Measurements from ENCODE around the gene ATXN1.
"Not testable (repeated sequence)": the region's sequence is repeated elsewhere in the genome, so short reads cannot be mapped to it uniquely, and the experiment has no call there.

The ATXN1 gene

GRCh38 chr6:16388488-16388887, 372.8 kb downstream of the ATXN1 start:
- no peak overlapping the region for H3K9ac ChIP-seq
- no peaks in the 10 kb centered on the region for H3K27me3 ChIP-seq
- no peak overlapping the region for H3K4me3 ChIP-seq
- peaks cover 9% of the 10 kb centered on the region for H3K4me1 ChIP-seq
- no peak for TF ChIP-seq Cebpa-rat (IDR thresholded peaks at IDR 0.05)
- no peak overlapping the region for H3K4me2 ChIP-seq
- no peaks in the 10 kb centered on the region for H4K20me1 ChIP-seq
- no peak overlapping the region for H3K27ac ChIP-seq
- no peaks in the 10 kb centered on the region for H3K36me3 ChIP-seq
- no peaks in the 10 kb centered on the region for H3K9me3 ChIP-seq

GRCh38 chr6:16386057-16386456, 375.2 kb downstream of the ATXN1 start:
- TF ChIP-seq Cebpa-rat (IDR thresholded peaks at IDR 0.05): no peak
- Histone ChIP-seq H3K27me3 (no peaks in the 10 kb centered on the region), H4K20me1 (no peaks in the 10 kb centered on the region), H3K9ac (no peak overlapping the region), H3K4me1 (no peaks in the 10 kb centered on the region), H3K9me3 (no peaks in the 10 kb centered on the region), H3K27ac (no peak overlapping the region), H3K4me2 (no peak overlapping the region), H3K4me3 (no peak overlapping the region), H3K36me3 (no peaks in the 10 kb centered on the region)

GRCh38 chr6:16383607-16384206, 377.6 kb downstream of the ATXN1 start:
- Histone ChIP-seq H3K36me3 (no peaks in the 10 kb centered on the region), H3K9me3 (no peaks in the 10 kb centered on the region), H4K20me1 (no peaks in the 10 kb centered on the region), H3K4me2 (no peak overlapping the region), H3K27me3 (no peaks in the 10 kb centered on the region), H3K4me1 (no peaks in the 10 kb centered on the region), H3K4me3 (no peak overlapping the region), H3K27ac (no peak overlapping the region), H3K9ac (no peak overlapping the region)
- no peak for TF ChIP-seq Cebpa-rat (IDR thresholded peaks at IDR 0.05)

- H3K27me3 ChIP-seq, H3K9me3 ChIP-seq, H3K4me3 ChIP-seq, H3K27ac ChIP-seq, H4K20me1 ChIP-seq, H3K9ac ChIP-seq, H3K4me1 ChIP-seq, H3K36me3 ChIP-seq, H3K4me2 ChIP-seq: not testable (repeated sequence)
These were observed 379.3 kb downstream of the ATXN1 start for GRCh38 chr6:16381968-16382367.

- Histone ChIP-seq H3K9me3 (no peaks in the 10 kb centered on the region), H3K27ac (no peak overlapping the region), H3K4me2 (no peak overlapping the region), H3K4me3 (no peak overlapping the region), H3K36me3 (no peaks in the 10 kb centered on the region), H3K9ac (no peak overlapping the region), H3K27me3 (no peaks in the 10 kb centered on the region), H4K20me1 (no peaks in the 10 kb centered on the region), H3K4me1 (no peaks in the 10 kb centered on the region)
- no peak for TF ChIP-seq Cebpa-rat (IDR thresholded peaks at IDR 0.05)
These were observed 380.9 kb downstream of the ATXN1 start for GRCh38 chr6:16380220-16380809.

- not testable (repeated sequence) for H3K36me3 ChIP-seq, H3K4me3 ChIP-seq, H3K27ac ChIP-seq, H4K20me1 ChIP-seq, H3K9me3 ChIP-seq, H3K27me3 ChIP-seq, H3K9ac ChIP-seq, H3K4me2 ChIP-seq, H3K4me1 ChIP-seq
These were observed 382.9 kb downstream of the ATXN1 start for GRCh38 chr6:16378360-16378759.

GRCh38 chr6:16377470-16377869, 383.8 kb downstream of the ATXN1 start:
- no peaks in the 10 kb centered on the region for H3K4me1 ChIP-seq
- no peak for TF ChIP-seq Cebpa-rat (IDR thresholded peaks at IDR 0.05)

GRCh38 chr6:16375843-16376242, 385.4 kb downstream of the ATXN1 start:
- no peak overlapping the region for H3K4me3 ChIP-seq
- H3K9ac ChIP-seq: no peak overlapping the region
- no peaks in the 10 kb centered on the region for H3K9me3 ChIP-seq
- no peaks in the 10 kb centered on the region for H3K36me3 ChIP-seq
- H3K27me3 ChIP-seq: no peaks in the 10 kb centered on the region
- no peak for TF ChIP-seq Cebpa-rat (IDR thresholded peaks at IDR 0.05)
- no peak overlapping the region for H3K4me2 ChIP-seq
- H3K27ac ChIP-seq: no peak overlapping the region
- H3K4me1 ChIP-seq: no peaks in the 10 kb centered on the region
- no peaks in the 10 kb centered on the region for H4K20me1 ChIP-seq

More at GRCh38 chr6:16377470-16377869, 383.8 kb downstream of the ATXN1 start:
- Histone ChIP-seq H3K4me3 (no peak overlapping the region), H3K27ac (no peak overlapping the region), H3K27me3 (no peaks in the 10 kb centered on the region), H4K20me1 (no peaks in the 10 kb centered on the region), H3K36me3 (no peaks in the 10 kb centered on the region), H3K4me2 (no peak overlapping the region), H3K9me3 (no peaks in the 10 kb centered on the region), H3K9ac (no peak overlapping the region)

- Histone ChIP-seq H4K20me1 (no peaks in the 10 kb centered on the region), H3K27me3 (no peaks in the 10 kb centered on the region), H3K9me3 (no peaks in the 10 kb centered on the region), H3K4me2 (no peak overlapping the region), H3K36me3 (no peaks in the 10 kb centered on the region), H3K9ac (no peak overlapping the region), H3K4me3 (no peak overlapping the region), H3K27ac (no peak overlapping the region), H3K4me1 (no peaks in the 10 kb centered on the region)
- TF ChIP-seq Cebpa-rat (IDR thresholded peaks at IDR 0.05): no peak
These were observed 386.1 kb downstream of the ATXN1 start for GRCh38 chr6:16375206-16375605.

- H3K27ac ChIP-seq: no peak overlapping the region
- no peak overlapping the region for H3K4me2 ChIP-seq
- H4K20me1 ChIP-seq: no peaks in the 10 kb centered on the region
- no peaks in the 10 kb centered on the region for H3K4me1 ChIP-seq
- TF ChIP-seq Cebpa-rat (IDR thresholded peaks at IDR 0.05): no peak
- no peak overlapping the region for H3K9ac ChIP-seq
- H3K36me3 ChIP-seq: no peaks in the 10 kb centered on the region
- no peaks in the 10 kb centered on the region for H3K27me3 ChIP-seq
- H3K4me3 ChIP-seq: no peak overlapping the region
- H3K9me3 ChIP-seq: no peaks in the 10 kb centered on the region
These were observed 386.6 kb downstream of the ATXN1 start for GRCh38 chr6:16374461-16375200.

All from BLaER1 (cell line).